Stomach (tissue), 9 donors: ENCODE data around the gene MRPL27. TPM values are rescaled to one million over a fixed set of nuclear protein-coding genes. Genes with fewer than 3 reads are reported as not detected.
"Not testable (repeated sequence)": the region's sequence is repeated elsewhere in the genome, so short reads cannot be mapped to it uniquely, and the experiment has no call there.

Source experiments
- DNase-seq, 2 donors: peaks; one replicate each; pipeline versions ENCODE4 v3.0.0 to v3.0.0-alpha.2; 2013 to 2019
- H3K27ac ChIP-seq, 5 donors: fragments of 200-600 bp in 4 of 5; sonication (generic) in 4 of 5; one replicate each; pipeline ENCODE4 v1.5.1; 2013 to 2019; ENCODE audit warnings: mild to moderate bottlenecking in 1 of 5, moderate library complexity in 1 of 5
- H3K27me3 ChIP-seq, 3 donors: fragments of 200-600 bp; sonication (generic); one replicate each; pipeline ENCODE4 v1.5.1; 2017 to 2019; ENCODE audit warnings: mixed run types in 1 of 3
- H3K36me3 ChIP-seq, 4 donors: fragments of 200-600 bp; sonication (generic); 1 replicate in 3 of 4; 2 replicates in 1 of 4; pipeline ENCODE4 v1.5.1; 2016 to 2019
- H3K4me1 ChIP-seq, 4 donors: fragments of 200-600 bp; sonication (generic); one replicate each; pipeline ENCODE4 v1.5.1; 2016 to 2019
- H3K4me3 ChIP-seq, 4 donors: fragments of 200-600 bp; sonication (generic) in 3 of 4; one replicate each; pipeline ENCODE4 v1.5.1; 2016 to 2019; ENCODE audit warnings: mild to moderate bottlenecking in 1 of 4
- H3K9me3 ChIP-seq, 4 donors: fragments of 200-600 bp; sonication (generic); one replicate each; pipeline ENCODE4 v1.5.1; 2016 to 2019
- EP300 ChIP-seq: sonication (generic); formaldehyde crosslinking; IDR thresholded peaks from one replicate; pipeline ENCODE4 v1.6.1; 2017; ENCODE audit warnings: antibody characterized with exemption
- POLR2A ChIP-seq, 4 donors: fragments of 450-650 bp; IDR thresholded peaks; one replicate each; pipeline ENCODE4 v1.6.1; 2016; ENCODE audit warnings: antibody characterized with exemption in 4 of 4, control low read depth in 2 of 4, mild to moderate bottlenecking in 1 of 4, moderate library complexity in 1 of 4
- POLR2AphosphoS5 ChIP-seq, 3 donors: sonication (generic); formaldehyde crosslinking; IDR thresholded peaks; one replicate each; pipeline ENCODE4 v1.6.1; 2016; ENCODE audit warnings: antibody characterized with exemption in 3 of 3
- WGBS, 5 donors: extraction: QIAGEN DNeasy Blood & Tissue Kit in 3 of 5; methylation state at CpG; one replicate each; pipeline versions ENCODE4 v1.1.5 to v1.1.7; 2013 to 2018; 5-methylcytosine and 5-hydroxymethylcytosine counted together
- intact Hi-C: fragments of 100-400 bp; cut with DNase I; formaldehyde crosslinking; loops from one replicate; pipeline ENCODE4 v1.15.1; 2023; ENCODE audit warnings: low total_unique reads
- polyA plus RNA-seq, 3 donors: library from polyadenylated mRNA; stranded (reverse); fragments of 200-250 nt; gene quantifications; one replicate each; pipeline ENCODE4 v1.2.3, GENCODE V29; 2013
- total RNA-seq, 5 donors: library from RNA; depleted of rRNA; stranded (reverse); fragments of >200 nt; gene quantifications; one replicate each; pipeline versions ENCODE4 v1.1.0 to v1.2.3, GENCODE V29; 2014 to 2016
- TF ChIP-seq, protein P1 (sequence below), 7 experiments: fragments of 450-650 bp in 4 of 7; fragments of 200-600 bp in 3 of 7; sonication (generic) in 3 of 7; IDR thresholded peaks; one replicate each; pipeline ENCODE4 v1.5.1; 2016 to 2019; ENCODE audit warnings: antibody characterized with exemption in 7 of 7, control low read depth in 2 of 7, mild to moderate bottlenecking in 1 of 7
- donor health status: healthy with polysubstance abuse.
- donor health status: Bipolar disorder and iron deficiency.
- donor health status: healthy.

The MRPL27 gene
- total and polyA plus RNA-seq, 8 donors: 25.0 to 258 (median 60.1) TPM

GRCh38 chr17:50406578-50406977, 33.6 kb upstream of the MRPL27 start:
- H3K27ac ChIP-seq: no peak overlapping the region
- H3K4me3 ChIP-seq: no peak overlapping the region
- H3K36me3 ChIP-seq: no peaks in the 10 kb centered on the region
- intact Hi-C loops: no loop called here
- no peaks in the 10 kb centered on the region for H3K27me3 ChIP-seq
- H3K9me3 ChIP-seq: no peaks in the 10 kb centered on the region
- no peak for DNase-seq
- WGBS, 5 donors: 74 to 85% (median 82%) methylated on average over 5 of the region's 5 CpGs
- TF ChIP-seq POLR2AphosphoS5 (IDR thresholded peaks at IDR 0.05): no peak
- TF ChIP-seq POLR2A (IDR thresholded peaks at IDR 0.05): no peak
- no peak for TF ChIP-seq EP300
- TF ChIP-seq, protein P1, sequence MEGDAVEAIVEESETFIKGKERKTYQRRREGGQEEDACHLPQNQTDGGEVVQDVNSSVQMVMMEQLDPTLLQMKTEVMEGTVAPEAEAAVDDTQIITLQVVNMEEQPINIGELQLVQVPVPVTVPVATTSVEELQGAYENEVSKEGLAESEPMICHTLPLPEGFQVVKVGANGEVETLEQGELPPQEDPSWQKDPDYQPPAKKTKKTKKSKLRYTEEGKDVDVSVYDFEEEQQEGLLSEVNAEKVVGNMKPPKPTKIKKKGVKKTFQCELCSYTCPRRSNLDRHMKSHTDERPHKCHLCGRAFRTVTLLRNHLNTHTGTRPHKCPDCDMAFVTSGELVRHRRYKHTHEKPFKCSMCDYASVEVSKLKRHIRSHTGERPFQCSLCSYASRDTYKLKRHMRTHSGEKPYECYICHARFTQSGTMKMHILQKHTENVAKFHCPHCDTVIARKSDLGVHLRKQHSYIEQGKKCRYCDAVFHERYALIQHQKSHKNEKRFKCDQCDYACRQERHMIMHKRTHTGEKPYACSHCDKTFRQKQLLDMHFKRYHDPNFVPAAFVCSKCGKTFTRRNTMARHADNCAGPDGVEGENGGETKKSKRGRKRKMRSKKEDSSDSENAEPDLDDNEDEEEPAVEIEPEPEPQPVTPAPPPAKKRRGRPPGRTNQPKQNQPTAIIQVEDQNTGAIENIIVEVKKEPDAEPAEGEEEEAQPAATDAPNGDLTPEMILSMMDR (IDR thresholded peaks at IDR 0.05): no peak
- no peaks in the 10 kb centered on the region for H3K4me1 ChIP-seq

DNA sequence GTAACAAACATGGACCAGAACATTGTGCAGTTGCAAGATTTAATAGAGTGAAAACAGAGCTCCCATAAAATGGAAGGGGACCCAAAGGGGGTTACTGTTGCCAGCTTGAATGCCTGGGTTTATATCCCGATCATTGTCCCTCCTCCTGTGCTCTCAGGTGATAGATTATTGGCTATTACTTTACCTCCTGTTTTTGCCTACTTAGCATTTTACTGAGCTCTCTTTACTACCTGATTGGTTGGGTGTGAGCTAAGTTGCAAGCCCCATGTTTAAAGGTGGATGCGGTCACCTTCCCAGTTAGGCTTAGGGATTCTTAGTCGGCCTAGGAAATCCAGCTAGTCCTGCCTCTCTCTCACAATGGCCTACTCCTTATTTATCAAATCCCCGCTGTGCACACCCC, 32.4 kb upstream of the MRPL27 start:
- H3K9me3 ChIP-seq, H3K36me3 ChIP-seq, intact Hi-C loops, H3K4me3 ChIP-seq, H3K27ac ChIP-seq, H3K27me3 ChIP-seq, H3K4me1 ChIP-seq, DNase-seq: not testable (repeated sequence)
- 82 to 90% (median 88%) methylated on average over 4 of the region's 4 CpGs for WGBS, 5 donors

DNA sequence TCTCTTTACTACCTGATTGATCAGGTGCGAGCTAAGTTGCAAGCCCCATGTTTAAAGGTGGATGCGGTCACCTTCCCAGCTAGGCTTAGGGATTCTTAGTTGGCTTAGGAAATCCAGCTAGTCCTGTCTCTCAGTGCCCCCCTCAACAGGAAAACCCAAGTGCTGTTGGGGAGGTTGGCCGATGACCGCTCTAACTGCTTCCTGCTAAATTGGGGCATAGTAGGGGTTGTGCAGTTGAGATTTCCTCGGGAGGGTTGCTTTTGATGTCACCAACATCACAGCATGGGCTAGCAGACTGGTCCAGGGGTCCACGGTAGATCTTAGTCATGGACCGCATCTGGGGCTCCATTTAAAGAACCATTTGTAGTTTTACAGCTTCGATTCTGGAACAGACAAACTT, 26.6 kb upstream of the MRPL27 start:
- H3K4me3 ChIP-seq, DNase-seq, H3K27ac ChIP-seq, H3K36me3 ChIP-seq, intact Hi-C loops, H3K27me3 ChIP-seq, H3K9me3 ChIP-seq: not testable (repeated sequence)
- WGBS, 5 donors: 94 to 96% (median 95%) methylated on average over 8 of the region's 8 CpGs
- peaks cover 14 to 30% (median 29%) of the 10 kb centered on the region in 4 donors for H3K4me1 ChIP-seq

DNA sequence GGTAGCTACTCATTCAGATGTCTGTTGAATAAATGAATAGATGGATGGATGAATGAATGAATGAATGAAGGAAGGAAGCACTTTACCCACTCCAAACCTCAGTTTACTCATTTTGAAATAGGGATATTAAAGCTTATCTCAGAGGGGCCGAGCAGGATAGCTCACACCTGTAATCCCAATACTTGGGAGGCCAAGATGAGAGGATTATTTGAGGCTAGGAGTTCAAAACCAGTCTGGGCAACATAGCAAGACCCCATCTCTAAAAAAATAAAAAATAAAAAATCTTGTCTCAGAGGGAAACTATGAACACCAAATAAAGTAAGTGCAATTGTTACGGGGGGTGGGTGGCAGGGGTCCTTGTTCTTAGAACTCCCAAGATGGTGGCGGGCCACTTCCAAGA, 25.7 kb upstream of the MRPL27 start:
- WGBS, 5 donors: 89 to 100% (median 94%) methylated on average over 3 of the region's 3 CpGs
- not testable (repeated sequence) for H3K4me3 ChIP-seq

GRCh38 chr17:50397919-50398285, 24.9 kb upstream of the MRPL27 start:
- no peaks in the 10 kb centered on the region for H3K9me3 ChIP-seq
- H3K4me3 ChIP-seq: peak overlapping the region; percentile 75 to 98 (median 90)
- intact Hi-C loops: no loop called here
- DNase-seq: no peak
- H3K36me3 ChIP-seq: peaks cover 14 to 25% (median 23%) of the 10 kb centered on the region in 4 donors
- WGBS, 5 donors: 47 to 69% (median 56%) methylated on average over 9 of the region's 9 CpGs
- H3K4me1 ChIP-seq: peaks cover 14 to 46% (median 41%) of the 10 kb centered on the region in 4 donors
- TF ChIP-seq POLR2AphosphoS5 (IDR thresholded peaks at IDR 0.05): no peak
- no peak for TF ChIP-seq POLR2A (IDR thresholded peaks at IDR 0.05)
- TF ChIP-seq EP300: no peak
- TF ChIP-seq, protein P1 (IDR thresholded peaks at IDR 0.05): no peak
- H3K27me3 ChIP-seq: no peaks in the 10 kb centered on the region
- H3K27ac ChIP-seq: peak overlapping the region in 3 of 5 donors; percentile 88 to 97 (median 96)

More for the DNA sequence above, 25.7 kb upstream of the MRPL27 start:
- Histone ChIP-seq H3K4me1 (peaks cover 14 to 38% (median 37%) of the 10 kb centered on the region in 4 donors), H3K36me3 (peaks cover 7 to 18% (median 15%) of the 10 kb centered on the region in 4 donors)
- intact Hi-C loops, DNase-seq, H3K9me3 ChIP-seq, H3K27ac ChIP-seq, H3K27me3 ChIP-seq: not testable (repeated sequence)

- TF ChIP-seq POLR2AphosphoS5 (IDR thresholded peaks at IDR 0.05): peak; percentile 83 to 100 (median 99)
- TF ChIP-seq POLR2A (IDR thresholded peaks at IDR 0.05): peak in 1 of 4 donors; percentile 85
- TF ChIP-seq, protein P1 (IDR thresholded peaks at IDR 0.05): peak in 6 of 7 experiments; percentile 74 to 99 (median 98)
- TF ChIP-seq EP300: no peak
- intact Hi-C loops: no loop called here
- Histone ChIP-seq H3K27ac (peak within 1 kb of the TSS; percentile 88 to 97 (median 96)), H3K36me3 (peaks cover 20 to 31% (median 29%) of the 10 kb centered on the region in 4 donors), H3K9me3 (no peaks in the 10 kb centered on the region), H3K4me1 (peaks cover 17 to 52% (median 46%) of the 10 kb centered on the region in 4 donors), H3K4me3 (peak within 1 kb of the TSS; percentile 75 to 98 (median 90)), H3K27me3 (no peaks in the 10 kb centered on the region)
- 1 to 2% (median 1%) methylated on average over 31 to 70 of the region's 70 CpGs for WGBS, 5 donors
- peak; percentile 92 to 97 for DNase-seq
Measured at GRCh38 chr17:50397111-50397918, 24.3 kb upstream of the MRPL27 start, which contains the start of gene LRRC59. Gene LRRC59 (minus strand): TSS chr17:50397523. CDS start chr17:50397317, 206 bp downstream.
